Activated CD4-positive, CD25-positive, alpha-beta regulatory T cell treated with anti-CD3 and anti-CD28 coated beads, Interleukin-2, amount 50 U/mL, for 72 hours (primary cell): ENCODE results near the gene NSG1.
A peak's percentile ranks its signal among the peaks of the same experiment; 100 is the strongest.
"Not testable (repeated sequence)": the region's sequence is repeated elsewhere in the genome, so short reads cannot be mapped to it uniquely, and the experiment has no call there.

ENCODE experiments used
- DNase-seq: peaks from one replicate; pipeline ENCODE4 v3.0.0; 2021

Gene NSG1

DNA sequence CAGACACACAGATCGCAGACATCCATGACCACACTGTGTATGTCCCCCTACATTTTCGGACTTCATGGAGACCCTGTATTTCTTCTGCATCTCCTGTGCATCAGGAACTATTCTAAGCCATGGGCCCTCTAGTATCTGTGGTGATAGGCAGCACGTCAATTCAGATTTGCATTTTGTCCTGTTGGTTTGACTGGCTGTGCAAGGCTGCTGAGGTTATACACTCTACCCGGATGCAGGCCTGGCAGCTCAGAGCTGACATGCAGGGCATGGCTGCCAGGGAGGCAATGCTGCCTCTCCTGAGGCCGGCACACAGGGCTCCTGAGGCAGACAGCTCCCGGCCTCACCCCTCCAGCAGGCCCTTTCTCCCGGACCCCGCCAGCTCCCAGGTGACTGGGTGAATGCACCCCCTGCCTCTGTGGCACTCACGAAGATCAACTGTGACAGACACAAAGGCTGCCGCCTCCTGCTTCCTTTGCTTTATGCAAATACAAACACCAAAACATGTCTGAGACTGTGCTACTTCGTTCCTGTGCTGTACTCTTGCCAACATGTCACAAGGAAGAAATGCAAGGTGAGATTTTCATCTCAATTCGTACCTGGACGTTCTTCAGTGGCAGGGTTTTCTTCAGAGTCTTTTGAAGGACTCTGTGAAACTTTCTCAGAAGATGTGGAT, 51.0 kb downstream of the NSG1 start:
- no peak for DNase-seq

DNA sequence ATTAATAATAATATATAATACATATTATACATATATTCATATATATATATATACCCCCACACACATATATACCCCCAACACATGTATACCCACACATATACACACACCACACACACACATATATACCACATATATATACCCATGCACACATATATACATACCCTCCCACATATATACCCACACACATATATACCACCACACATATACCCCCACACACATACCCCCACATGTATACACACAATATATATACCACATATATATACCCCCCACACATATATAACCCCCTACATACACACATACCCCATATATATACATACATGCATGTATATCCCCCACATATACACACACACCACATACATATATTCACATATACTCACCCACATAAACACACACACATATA, 52.0 kb downstream of the NSG1 start:
- no peak for DNase-seq

DNA sequence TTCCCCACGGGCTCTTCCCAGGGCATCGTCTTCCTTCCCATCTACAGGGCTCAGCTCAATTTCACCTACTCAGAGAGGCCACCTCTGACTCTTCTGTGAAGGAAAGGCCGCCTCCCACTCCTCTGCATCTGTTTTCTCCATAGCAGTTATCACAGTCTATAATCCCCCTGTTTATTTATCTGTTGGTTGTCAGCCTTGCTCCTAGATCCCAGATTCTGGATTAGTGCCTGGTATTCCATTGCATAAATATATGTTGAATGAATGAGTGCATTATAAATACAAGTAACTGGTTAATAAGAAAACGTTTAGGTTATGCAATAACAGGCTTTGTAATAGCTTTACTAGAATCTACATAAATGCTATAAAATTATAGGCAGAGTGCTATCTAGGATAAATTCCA, 52.9 kb downstream of the NSG1 start:
- DNase-seq = no peak

- no peak for DNase-seq
Measured at GRCh38 chr4:4440333-4441061, 53.6 kb downstream of the NSG1 start.

DNA sequence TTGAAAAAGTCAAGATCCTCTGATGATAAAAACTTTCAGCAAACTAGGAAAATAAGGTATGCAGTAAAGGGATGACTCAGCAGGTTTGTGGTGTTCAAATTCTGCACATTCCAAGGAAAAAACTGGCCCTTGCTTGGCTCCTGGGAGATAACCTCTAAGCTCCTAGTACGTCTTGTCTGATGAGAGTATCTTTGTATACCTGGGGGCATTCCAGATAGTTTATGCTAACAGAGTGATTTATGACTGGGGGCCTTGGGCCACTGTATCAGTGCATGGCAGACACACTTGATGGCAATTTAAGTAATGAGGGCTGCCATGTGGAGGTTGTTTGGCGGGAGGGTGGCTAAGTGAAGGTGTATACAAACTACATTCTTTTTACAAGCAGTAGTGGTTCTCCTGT, 56.9 kb downstream of the NSG1 start:
- no peak for DNase-seq

- DNase-seq = no peak
Measured at GRCh38 chr4:4446434-4446833, 59.5 kb downstream of the NSG1 start.

GRCh38 chr4:4455210-4455865, 68.4 kb downstream of the NSG1 start:
- DNase-seq = no peak

DNA sequence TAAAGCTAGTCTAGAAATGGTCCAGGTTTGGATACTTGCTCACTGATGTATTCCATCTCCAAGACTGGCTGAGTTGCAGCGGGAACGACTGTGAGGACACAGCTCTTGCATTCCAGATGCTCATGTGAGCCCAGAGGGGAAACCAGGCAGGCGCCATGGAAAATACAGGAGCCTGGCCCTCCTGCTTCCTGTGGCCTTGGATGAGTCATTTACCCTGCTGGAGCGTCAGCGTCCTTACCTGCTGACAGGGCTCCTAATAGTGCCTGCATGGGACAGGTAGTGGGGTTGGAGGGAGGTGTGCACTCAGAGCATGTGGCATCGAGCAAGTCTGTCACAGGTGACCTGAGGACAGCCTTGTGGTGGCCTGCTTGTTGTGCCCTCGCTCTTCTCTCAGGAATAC, 69.4 kb downstream of the NSG1 start:
- DNase-seq = no peak

DNA sequence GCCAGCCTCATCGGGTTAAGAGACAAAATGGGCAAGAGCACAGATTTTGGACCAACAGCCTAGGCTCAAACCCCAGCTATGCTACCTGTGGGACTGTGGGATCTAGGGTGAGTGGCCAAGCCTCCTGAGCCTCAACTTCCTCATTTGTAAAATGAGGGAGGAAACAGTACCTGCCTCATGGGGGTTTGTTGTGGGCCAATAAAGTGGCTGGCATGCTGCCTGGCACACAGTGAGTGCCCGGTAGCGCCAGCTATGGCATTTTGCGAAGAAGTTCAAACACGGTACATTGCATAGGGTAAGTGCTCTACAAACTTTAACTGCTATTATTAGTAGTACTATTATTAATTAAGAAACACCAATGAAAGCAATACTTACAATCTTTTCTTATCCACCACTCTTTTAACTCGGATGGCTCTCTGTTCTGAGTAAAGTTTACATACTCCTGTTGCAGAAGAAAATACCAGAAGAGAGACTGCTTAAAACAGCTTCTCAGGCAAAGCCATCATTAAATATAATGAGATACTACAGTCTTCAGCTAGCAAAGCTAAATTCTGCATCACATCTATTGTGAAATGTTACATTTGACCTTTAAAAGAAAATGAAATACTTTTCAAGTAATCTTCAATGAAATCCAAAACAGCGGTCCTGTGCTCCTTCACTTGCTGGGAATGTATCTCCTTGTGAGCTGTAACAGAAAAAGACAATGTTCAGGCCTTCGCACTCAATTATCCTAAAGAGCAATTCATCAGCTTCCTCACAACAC, 70.1 kb downstream of the NSG1 start:
- DNase-seq = no peak

DNA sequence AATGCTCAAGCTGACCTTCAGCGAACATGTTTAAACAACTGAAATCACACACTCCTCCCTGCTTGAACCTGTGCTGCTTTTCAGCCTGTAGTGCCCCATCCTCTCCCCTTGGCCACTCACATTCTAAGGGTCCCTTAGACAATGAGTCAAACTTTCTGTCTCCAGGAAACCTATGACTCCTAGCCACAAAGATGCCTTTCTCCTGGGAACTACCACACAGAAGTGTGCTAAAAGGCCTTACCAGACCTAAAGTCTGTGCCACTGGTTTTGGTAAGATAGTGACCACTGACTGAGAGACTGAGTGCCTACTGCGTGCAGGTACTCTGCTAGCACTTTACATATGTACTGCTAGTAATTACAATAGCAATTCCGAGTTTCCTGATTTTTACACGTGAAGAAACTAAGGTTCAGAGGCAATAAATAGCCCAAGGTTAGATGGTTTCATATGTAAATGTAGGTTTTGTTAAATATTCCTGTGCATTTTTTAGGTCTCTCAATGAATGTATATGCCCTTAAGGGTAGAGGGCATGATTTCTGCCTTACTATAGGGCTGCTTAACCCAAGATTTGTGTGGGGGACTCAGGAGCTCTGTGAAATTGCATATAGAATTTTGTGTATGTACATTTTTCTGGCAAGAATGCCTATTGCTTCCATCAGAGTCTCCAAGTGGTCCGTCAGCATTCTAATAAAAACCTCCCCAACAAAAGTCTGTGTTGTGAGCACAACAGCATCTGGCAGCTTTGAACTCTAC, 71.1 kb downstream of the NSG1 start:
- no peak for DNase-seq

GRCh38 chr4:4459181-4459580, 72.3 kb downstream of the NSG1 start:
- DNase-seq = no peak

GRCh38 chr4:4460759-4461158, 73.9 kb downstream of the NSG1 start:
- no peak for DNase-seq

- DNase-seq = no peak
Measured at GRCh38 chr4:4461178-4461577, 74.3 kb downstream of the NSG1 start.

GRCh38 chr4:4461850-4462249, 74.9 kb downstream of the NSG1 start:
- peak; percentile 41 for DNase-seq

- no peak for DNase-seq
Measured at GRCh38 chr4:4462970-4463369, 76.1 kb downstream of the NSG1 start.

GRCh38 chr4:4465238-4465637, 78.3 kb downstream of the NSG1 start:
- DNase-seq = not testable (repeated sequence)
